ENCODE results near the gene NDUFA7. TPM values are rescaled to one million over a fixed set of nuclear protein-coding genes. Genes with fewer than 3 reads are reported as not detected.

The NDUFA7 gene
- total RNA-seq, 1 donor from 2014 or later: 40.3 TPM

DNA sequence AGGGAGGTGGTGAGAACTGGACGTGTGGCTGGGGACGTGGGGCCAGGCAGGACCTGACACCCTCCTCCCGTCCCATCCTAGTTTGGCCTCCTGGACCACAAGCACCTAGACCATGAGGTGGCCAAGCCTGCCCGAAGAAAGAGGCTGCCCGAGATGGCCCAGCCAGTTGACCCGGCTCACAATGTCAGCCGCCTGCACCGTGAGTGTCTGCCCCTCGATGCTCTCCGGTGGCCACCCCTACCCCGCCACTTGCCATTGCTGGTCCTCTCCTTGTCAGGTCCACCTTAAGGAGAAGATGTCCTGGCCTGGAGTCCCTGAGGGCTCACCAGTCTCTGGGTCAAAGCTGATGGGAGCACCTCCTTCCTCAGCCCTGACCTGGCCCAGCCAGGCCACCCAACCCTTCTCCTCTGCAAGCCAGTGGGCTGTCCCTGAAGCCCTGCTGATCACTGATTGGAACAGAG lies 45.0 kb upstream of the NDUFA7 start:
- no peak for DNase-seq (ENCODE audit: low spot score in 2 of 2, unreplicated experiment in 2 of 2)
- H3K4me3 Mint-ChIP-seq: no peak overlapping the region
- H3K4me1 Mint-ChIP-seq: peaks cover 34% of the 10 kb centered on the region
- H3K36me3 Mint-ChIP-seq: peaks cover 2% of the 10 kb centered on the region
- peaks cover 51% of the 10 kb centered on the region for H3K27me3 Mint-ChIP-seq (ENCODE audit: low read depth)
- TF ChIP-seq, protein P1, sequence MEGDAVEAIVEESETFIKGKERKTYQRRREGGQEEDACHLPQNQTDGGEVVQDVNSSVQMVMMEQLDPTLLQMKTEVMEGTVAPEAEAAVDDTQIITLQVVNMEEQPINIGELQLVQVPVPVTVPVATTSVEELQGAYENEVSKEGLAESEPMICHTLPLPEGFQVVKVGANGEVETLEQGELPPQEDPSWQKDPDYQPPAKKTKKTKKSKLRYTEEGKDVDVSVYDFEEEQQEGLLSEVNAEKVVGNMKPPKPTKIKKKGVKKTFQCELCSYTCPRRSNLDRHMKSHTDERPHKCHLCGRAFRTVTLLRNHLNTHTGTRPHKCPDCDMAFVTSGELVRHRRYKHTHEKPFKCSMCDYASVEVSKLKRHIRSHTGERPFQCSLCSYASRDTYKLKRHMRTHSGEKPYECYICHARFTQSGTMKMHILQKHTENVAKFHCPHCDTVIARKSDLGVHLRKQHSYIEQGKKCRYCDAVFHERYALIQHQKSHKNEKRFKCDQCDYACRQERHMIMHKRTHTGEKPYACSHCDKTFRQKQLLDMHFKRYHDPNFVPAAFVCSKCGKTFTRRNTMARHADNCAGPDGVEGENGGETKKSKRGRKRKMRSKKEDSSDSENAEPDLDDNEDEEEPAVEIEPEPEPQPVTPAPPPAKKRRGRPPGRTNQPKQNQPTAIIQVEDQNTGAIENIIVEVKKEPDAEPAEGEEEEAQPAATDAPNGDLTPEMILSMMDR (IDR thresholded peaks at IDR 0.05; ENCODE audit: unreplicated experiment): no peak
- H3K27ac Mint-ChIP-seq: no peak overlapping the region
- no peaks in the 10 kb centered on the region for H3K9me3 Mint-ChIP-seq

DNA sequence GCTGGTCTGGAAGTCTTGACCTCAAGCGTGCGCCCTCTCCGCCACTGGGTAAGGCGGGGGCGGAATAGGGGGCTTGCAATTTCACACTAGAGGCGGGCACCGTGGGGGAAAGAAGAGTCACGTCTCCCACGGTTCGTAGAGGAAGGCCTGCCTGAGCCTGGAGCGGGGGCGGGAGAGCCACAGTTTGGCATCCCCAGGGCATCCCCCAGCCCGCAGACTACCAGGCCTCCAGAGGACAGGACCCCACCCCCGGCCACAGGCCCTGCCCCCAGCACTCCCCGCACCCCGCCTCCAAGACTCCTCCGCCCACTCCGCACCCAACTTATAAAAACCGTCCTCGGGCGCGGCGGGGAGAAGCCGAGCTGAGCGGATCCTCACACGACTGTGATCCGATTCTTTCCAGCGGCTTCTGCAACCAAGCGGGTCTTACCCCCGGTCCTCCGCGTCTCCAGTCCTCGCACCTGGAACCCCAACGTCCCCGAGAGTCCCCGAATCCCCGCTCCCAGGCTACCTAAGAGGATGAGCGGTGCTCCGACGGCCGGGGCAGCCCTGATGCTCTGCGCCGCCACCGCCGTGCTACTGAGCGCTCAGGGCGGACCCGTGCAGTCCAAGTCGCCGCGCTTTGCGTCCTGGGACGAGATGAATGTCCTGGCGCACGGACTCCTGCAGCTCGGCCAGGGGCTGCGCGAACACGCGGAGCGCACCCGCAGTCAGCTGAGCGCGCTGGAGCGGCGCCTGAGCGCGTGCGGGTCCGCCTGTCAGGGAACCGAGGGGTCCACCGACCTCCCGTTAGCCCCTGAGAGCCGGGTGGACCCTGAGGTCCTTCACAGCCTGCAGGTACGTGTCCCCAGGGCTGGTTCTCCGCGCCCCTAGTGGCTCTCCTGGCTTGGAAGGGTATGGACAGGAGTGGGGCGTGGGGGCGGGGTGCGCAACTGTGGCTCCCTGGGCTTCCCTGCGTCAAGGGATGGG lies 42.9 kb upstream of the NDUFA7 start, which contains the start of gene ANGPTL4:
Gene ANGPTL4, plus strand, starts transcription at position 353 of the 969 bp plus-strand sequence. Its CDS starts 167 bp downstream, at position 520.
- peak within 1 kb of the TSS; percentile 83 for H3K27ac Mint-ChIP-seq
- H3K4me3 Mint-ChIP-seq: peak within 1 kb of the TSS; percentile 72
- peaks cover 34% of the 10 kb centered on the region for H3K4me1 Mint-ChIP-seq
- peaks cover 51% of the 10 kb centered on the region for H3K27me3 Mint-ChIP-seq (ENCODE audit: low read depth)
- no peaks in the 10 kb centered on the region for H3K9me3 Mint-ChIP-seq
- peak; percentile 31 to 60 for DNase-seq (ENCODE audit: low spot score in 2 of 2, unreplicated experiment in 2 of 2)
- peaks cover 2% of the 10 kb centered on the region for H3K36me3 Mint-ChIP-seq
- TF ChIP-seq, protein P1 (IDR thresholded peaks at IDR 0.05; ENCODE audit: unreplicated experiment): no peak

DNA sequence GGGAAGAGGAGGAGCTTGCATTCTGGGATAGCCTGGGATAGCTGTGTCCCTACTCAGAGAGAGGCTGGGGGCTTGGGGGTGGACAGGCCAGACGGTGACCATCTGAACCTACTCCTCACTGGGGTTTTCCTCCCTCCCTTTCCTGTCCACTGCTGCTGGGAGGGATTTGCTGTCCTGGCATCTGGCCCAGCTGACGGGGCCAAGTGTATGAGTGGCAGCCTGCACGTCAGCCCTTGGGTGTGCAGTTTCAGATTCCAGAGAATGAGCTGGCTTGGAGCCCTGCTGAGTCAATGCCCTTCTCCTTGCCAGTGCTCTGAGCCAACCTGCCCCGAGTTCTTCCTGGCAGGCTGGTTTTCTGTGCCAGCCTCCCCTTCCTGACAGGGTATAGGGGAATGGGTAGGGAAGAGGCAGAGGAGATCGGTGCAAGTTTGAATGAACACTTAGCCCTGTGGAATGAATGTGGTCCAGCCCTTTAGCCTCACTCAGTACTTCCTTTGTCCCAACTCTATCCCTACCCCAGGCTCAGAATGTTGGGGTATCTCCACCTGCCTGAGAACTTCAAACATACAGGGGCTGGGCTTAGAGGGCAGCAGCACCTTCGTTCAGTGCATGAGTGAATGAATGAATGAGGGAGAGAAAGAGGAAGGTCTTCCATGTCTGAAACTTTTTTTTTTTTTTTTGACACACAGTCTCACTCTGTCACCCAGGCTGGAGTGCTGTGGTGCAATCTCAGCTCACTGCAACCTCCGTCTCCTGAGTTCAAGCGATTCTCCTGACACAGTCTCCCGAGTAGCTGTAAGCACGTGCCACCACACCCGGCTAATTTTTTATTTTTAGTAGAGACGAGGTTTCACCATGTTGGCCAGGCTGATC lies 41.0 kb upstream of the NDUFA7 start:
- Mint-ChIP-seq H3K27me3 (ENCODE audit: low read depth) (peaks cover 50% of the 10 kb centered on the region), H3K36me3 (peaks cover 2% of the 10 kb centered on the region), H3K9me3 (no peaks in the 10 kb centered on the region), H3K4me1 (peaks cover 27% of the 10 kb centered on the region), H3K4me3 (peak overlapping the region; percentile 38), H3K27ac (peak overlapping the region; percentile 62)
- TF ChIP-seq, protein P1 (IDR thresholded peaks at IDR 0.05; ENCODE audit: unreplicated experiment): no peak
- DNase-seq (ENCODE audit: low spot score in 2 of 2, unreplicated experiment in 2 of 2): peak; percentile 28 to 71

DNA sequence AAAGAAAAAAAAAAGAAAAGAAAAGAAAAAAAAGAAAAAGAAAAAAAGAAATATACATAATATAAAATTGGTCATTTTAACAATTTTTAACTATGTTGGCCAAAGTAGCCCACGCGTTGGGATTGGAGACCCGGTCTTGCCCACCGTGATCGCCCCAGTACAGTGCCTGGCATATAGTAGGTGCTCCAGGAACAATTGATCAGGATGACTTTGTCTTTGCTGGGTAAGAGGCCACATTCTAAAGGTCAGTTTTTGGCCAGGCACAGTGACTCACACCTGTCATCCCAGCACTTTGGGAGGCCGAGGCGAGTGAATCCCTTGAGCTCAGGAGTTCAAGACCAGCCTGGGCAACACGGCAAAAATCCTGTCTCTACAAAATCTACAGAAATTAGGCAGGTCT lies 39.0 kb upstream of the NDUFA7 start:
- Mint-ChIP-seq H3K4me3 (no peak overlapping the region), H3K27me3 (ENCODE audit: low read depth) (peaks cover 32% of the 10 kb centered on the region), H3K9me3 (peaks cover 4% of the 10 kb centered on the region), H3K4me1 (peaks cover 23% of the 10 kb centered on the region), H3K27ac (no peak overlapping the region), H3K36me3 (no peaks in the 10 kb centered on the region)
- no peak for DNase-seq (ENCODE audit: low spot score in 2 of 2, unreplicated experiment in 2 of 2)
- TF ChIP-seq, protein P1 (IDR thresholded peaks at IDR 0.05; ENCODE audit: unreplicated experiment): no peak

DNA sequence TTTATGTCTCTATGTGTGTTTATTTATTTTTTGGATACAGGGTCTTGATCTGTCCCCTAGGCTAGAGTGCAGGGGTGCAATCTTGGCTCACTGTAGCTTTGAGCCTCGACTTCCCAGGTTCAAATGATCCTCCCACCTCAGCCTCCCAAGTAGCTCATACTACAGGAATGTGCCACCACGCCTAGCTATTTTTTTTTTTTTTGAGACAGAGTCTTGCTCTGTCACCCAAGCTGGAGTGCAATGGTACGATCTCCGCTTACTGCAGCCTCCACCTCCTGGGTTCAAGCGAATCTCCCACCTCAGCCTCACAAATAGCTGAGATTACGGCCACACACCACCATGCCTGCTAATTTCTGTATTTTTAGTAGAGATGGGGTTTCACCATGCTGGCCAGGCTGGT lies 37.8 kb upstream of the NDUFA7 start:
- peaks cover 21% of the 10 kb centered on the region for H3K27me3 Mint-ChIP-seq (ENCODE audit: low read depth)
- TF ChIP-seq, protein P1 (IDR thresholded peaks at IDR 0.05; ENCODE audit: unreplicated experiment): no peak
- H3K27ac Mint-ChIP-seq: no peak overlapping the region
- H3K4me1 Mint-ChIP-seq: peaks cover 20% of the 10 kb centered on the region
- no peak for DNase-seq (ENCODE audit: low spot score in 2 of 2, unreplicated experiment in 2 of 2)
- H3K9me3 Mint-ChIP-seq: peaks cover 4% of the 10 kb centered on the region
- no peak overlapping the region for H3K4me3 Mint-ChIP-seq
- no peaks in the 10 kb centered on the region for H3K36me3 Mint-ChIP-seq

Measured in mesothelial cell of epicardium (in vitro differentiated cells).